HG03095 (cell line): ENCODE data around the gene MLN.
"Not testable (repeated sequence)": the region's sequence is repeated elsewhere in the genome, so short reads cannot be mapped to it uniquely, and the experiment has no call there.

Experiments used
- ATAC-seq: cut with Tn5 transposase; IDR thresholded peaks from one replicate; pipeline ENCODE4 v1.9.1; 2021; ENCODE audit warnings: moderate library complexity; ENCODE audit not compliant: unreplicated experiment

MLN gene

GRCh38 chr6:33836806-33837469 is 33.1 kb upstream of the MLN start:
- ATAC-seq, result no peak

GRCh38 chr6:33834401-33835392 is 30.9 kb upstream of the MLN start:
- ATAC-seq, result no peak

- ATAC-seq, result no peak
Measured at GRCh38 chr6:33833599-33833998, 29.8 kb upstream of the MLN start.

- ATAC-seq, result not testable (repeated sequence)
Measured at GRCh38 chr6:33832831-33833230, 29.0 kb upstream of the MLN start.

DNA sequence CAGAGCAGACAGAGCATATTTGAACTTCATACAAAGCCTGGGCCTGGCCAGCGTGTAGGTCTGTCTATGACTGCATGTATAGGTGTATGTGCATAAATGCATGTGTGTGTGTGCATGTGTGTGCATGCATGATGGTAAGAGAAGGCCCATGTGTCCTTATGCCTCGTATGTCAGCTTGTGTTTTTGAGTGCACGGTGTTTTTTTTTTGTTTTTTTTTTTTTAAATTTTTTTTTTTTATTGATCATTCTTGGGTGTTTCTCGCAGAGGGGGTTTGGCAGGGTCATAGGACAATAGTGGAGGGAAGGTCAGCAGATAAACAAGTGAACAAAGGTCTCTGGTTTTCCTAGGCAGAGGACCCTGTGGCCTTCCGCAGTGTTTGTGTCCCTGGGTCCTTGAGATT is 27.9 kb upstream of the MLN start:
- not testable (repeated sequence) for ATAC-seq

- ATAC-seq, result no peak
Measured at GRCh38 chr6:33830635-33831240, 26.9 kb upstream of the MLN start.

- ATAC-seq, result no peak
Measured at GRCh38 chr6:33828764-33829731, 25.2 kb upstream of the MLN start.

GRCh38 chr6:33828452-33828763 is 24.6 kb upstream of the MLN start:
- no peak for ATAC-seq

- ATAC-seq, result no peak
Measured at GRCh38 chr6:33827546-33828451, 24.0 kb upstream of the MLN start.

GRCh38 chr6:33826537-33826936 is 22.7 kb upstream of the MLN start:
- no peak for ATAC-seq

- ATAC-seq, result no peak
Measured at GRCh38 chr6:33824461-33825154, 20.8 kb upstream of the MLN start.

DNA sequence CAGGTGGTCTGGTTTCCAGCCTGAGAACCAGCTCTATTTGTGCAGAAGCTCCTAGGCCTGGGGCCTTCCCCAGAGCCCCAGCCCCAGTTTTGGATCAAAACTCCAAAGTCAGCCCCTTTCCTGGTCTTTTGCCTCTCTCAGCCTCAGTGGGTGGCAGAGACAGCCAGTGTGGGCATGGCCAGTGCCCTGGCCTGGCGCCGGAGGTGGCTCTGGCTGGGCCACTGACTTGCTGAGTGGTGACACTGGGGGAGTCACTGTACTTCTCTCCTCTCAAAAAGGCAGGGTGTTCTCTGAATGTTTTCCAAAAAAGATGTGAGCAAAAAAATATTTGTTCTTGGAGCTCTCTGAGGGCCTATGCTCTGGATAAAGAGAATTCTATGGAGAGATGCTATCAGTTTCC is 20.0 kb upstream of the MLN start:
- no peak for ATAC-seq

DNA sequence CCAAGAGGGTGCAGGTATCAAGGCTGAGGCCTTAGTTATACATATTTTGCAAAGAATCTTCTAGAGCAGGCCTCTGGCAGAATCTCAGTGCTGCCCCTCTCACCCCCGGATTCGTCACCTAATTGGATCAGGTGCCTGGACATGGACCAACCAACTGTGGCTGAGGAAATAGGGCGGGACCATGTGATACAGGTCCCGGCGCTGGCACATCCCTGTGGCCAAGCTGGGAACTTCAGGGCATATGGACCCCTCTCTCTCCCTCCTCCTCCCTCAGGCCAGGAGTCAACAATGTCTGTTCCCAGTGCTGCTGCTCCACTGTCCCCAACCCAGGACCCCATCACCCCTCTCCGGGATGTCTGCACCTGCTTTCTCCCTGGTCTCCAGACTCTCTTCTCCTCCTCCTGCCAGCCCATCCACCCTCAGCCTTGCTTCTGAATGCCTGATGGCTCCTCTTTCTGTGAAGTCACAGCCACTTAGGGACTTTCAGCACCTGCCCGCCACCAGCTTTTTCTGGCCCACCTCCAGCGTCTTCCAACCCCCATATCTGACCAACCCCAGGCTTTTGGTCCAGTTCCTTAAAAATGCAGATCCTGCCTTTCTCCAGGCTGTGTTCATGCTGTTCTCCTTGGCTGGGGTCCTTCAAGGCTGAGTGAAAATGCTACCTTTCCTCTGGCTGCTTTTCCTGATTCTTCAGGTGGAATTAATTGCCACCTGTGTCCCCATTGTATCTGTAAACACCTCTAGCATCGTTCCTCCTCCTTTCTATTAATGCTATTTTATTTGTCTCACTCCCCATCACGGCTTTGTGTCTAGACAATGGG is 19.0 kb upstream of the MLN start:
- ATAC-seq, result no peak

- ATAC-seq, result no peak
Measured at GRCh38 chr6:33820784-33821520, 17.1 kb upstream of the MLN start.

GRCh38 chr6:33820243-33820642 is 16.4 kb upstream of the MLN start:
- no peak for ATAC-seq

DNA sequence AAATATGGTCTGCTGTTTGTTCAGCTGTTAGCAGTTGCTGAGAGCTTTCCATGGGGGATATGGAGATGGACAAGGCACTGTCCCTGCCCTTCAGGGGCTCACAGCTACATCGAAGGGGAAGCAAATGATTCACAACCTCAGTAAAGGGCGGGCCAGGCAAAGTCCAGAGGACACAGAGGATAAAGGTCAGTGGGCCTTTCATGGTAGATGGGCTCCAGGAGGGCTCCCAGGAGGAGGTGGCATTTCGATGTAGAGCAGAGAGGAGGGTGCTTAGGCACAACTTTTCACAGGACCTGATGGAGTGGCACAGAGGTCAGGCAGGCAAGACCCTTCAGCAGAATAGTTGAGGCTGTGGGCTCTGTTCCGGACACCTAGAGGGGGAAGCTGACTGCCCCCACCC is 15.2 kb upstream of the MLN start:
- no peak for ATAC-seq

DNA sequence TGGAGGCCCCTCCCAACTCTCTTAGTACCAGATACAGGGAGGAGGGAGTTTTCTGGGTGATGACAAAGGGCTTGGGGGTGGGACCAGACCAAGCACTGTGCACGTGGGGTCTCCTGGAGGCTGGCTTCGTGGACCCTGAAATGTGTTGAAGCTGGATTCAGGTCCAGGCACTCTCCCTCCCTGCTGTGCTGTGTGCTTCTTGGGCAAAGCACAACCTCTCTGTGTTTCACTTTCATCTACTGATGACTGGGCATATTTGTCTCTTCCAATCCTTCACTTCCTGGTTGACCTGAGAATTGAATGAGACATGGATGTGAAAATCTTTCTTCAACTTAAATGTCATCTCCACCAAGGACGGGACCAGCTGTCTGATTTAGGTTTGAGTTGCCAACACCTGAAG is 14.5 kb upstream of the MLN start:
- no peak for ATAC-seq

DNA sequence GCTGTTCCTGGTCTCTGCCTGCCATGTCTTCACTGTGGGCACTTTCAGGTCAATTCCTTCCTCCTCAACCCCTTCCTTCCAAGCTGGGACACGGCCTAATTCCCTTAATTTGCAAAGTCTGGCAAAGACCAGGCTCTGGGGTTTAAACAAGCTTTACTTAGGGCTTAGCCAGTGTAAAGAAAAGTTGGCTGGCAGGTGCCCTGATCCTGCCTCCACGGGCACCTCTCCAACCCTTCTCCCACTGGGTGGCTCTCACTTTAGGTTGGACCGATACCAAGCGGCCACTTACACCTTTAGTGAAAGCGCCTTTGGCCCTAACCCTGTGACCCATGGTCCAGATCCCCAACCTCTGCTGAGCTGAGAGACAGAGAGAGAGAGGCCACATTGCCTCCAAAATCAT is 13.7 kb upstream of the MLN start:
- no peak for ATAC-seq
